DOHH2 (cell line): ENCODE data around the gene TAL2.

Experiments used
- EZH2phosphoT487 ChIP-seq: fragments of 200-600 bp; sonication (generic); IDR thresholded peaks from 2 replicates; pipeline ENCODE4 v1.6.1; 2017; ENCODE audit warnings: borderline replicate concordance, mild to moderate bottlenecking, antibody characterized with exemption, low read length, moderate library complexity, mixed read lengths
- TF ChIP-seq, protein P1 (sequence below): fragments of 200-600 bp; sonication (generic); IDR thresholded peaks from one replicate; pipeline ENCODE4 v1.5.1; 2014; ENCODE audit warnings: antibody characterized with exemption, mild to moderate bottlenecking, low read depth, low read length; ENCODE audit not compliant: poor library complexity, severe bottlenecking

DNA sequence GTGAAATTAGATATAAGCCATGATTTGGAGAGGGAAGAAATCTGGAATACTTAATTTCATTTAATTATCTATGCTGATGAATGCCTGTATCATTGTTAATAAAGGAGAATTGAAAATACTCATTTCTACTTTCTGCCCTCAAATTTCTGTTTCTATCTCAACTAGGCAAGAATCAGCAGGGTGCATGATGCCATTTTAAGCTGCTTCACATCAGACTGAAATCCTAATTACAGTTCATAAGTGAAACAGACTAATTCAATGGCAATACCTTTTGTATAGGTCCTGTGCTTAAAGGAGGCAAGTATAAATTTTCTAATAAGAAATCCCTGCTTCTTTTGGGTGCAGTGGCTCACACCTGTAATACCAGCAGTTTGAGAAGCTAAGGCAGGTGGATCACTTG, 22.3 kb upstream of the TAL2 start:
- no peak for TF ChIP-seq EZH2phosphoT487
- TF ChIP-seq, protein P1, sequence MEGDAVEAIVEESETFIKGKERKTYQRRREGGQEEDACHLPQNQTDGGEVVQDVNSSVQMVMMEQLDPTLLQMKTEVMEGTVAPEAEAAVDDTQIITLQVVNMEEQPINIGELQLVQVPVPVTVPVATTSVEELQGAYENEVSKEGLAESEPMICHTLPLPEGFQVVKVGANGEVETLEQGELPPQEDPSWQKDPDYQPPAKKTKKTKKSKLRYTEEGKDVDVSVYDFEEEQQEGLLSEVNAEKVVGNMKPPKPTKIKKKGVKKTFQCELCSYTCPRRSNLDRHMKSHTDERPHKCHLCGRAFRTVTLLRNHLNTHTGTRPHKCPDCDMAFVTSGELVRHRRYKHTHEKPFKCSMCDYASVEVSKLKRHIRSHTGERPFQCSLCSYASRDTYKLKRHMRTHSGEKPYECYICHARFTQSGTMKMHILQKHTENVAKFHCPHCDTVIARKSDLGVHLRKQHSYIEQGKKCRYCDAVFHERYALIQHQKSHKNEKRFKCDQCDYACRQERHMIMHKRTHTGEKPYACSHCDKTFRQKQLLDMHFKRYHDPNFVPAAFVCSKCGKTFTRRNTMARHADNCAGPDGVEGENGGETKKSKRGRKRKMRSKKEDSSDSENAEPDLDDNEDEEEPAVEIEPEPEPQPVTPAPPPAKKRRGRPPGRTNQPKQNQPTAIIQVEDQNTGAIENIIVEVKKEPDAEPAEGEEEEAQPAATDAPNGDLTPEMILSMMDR = no peak
